ENCODE data around the gene PALLD. TPM values are rescaled to one million over a fixed set of nuclear protein-coding genes. Genes with fewer than 3 reads are reported as not detected.
"Not testable (repeated sequence)": the region's sequence is repeated elsewhere in the genome, so short reads cannot be mapped to it uniquely, and the experiment has no call there.

The PALLD gene
- total RNA-seq, 3 donors from 2014 or later: 112 to 663 (median 150) TPM

- DNase-seq (no peak), ATAC-seq (no peak)
- TF ChIP-seq, protein P1, sequence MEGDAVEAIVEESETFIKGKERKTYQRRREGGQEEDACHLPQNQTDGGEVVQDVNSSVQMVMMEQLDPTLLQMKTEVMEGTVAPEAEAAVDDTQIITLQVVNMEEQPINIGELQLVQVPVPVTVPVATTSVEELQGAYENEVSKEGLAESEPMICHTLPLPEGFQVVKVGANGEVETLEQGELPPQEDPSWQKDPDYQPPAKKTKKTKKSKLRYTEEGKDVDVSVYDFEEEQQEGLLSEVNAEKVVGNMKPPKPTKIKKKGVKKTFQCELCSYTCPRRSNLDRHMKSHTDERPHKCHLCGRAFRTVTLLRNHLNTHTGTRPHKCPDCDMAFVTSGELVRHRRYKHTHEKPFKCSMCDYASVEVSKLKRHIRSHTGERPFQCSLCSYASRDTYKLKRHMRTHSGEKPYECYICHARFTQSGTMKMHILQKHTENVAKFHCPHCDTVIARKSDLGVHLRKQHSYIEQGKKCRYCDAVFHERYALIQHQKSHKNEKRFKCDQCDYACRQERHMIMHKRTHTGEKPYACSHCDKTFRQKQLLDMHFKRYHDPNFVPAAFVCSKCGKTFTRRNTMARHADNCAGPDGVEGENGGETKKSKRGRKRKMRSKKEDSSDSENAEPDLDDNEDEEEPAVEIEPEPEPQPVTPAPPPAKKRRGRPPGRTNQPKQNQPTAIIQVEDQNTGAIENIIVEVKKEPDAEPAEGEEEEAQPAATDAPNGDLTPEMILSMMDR (IDR thresholded peaks at IDR 0.05): no peak
- Histone ChIP-seq H3K4me3 (no peak overlapping the region), H3K4me1 (ENCODE audit: low read depth) (no peaks in the 10 kb centered on the region), H3K9me3 (no peaks in the 10 kb centered on the region), H3K36me3 (ENCODE audit: low read depth) (no peaks in the 10 kb centered on the region)
- intact Hi-C loops (cut with DNase I, micrococcal nuclease): no loop called here
Measured at GRCh38 chr4:168804146-168804545, 307.3 kb downstream of the PALLD start.

GRCh38 chr4:168805341-168805740, 308.5 kb downstream of the PALLD start:
- DNase-seq (no peak), ATAC-seq (no peak)
- Histone ChIP-seq H3K4me1 (ENCODE audit: low read depth) (no peaks in the 10 kb centered on the region), H3K36me3 (ENCODE audit: low read depth) (no peaks in the 10 kb centered on the region), H3K4me3 (no peak overlapping the region), H3K9me3 (no peaks in the 10 kb centered on the region)
- TF ChIP-seq, protein P1 (IDR thresholded peaks at IDR 0.05): no peak
- intact Hi-C loops (cut with DNase I, micrococcal nuclease): no loop called here

GRCh38 chr4:168806247-168806646, 309.4 kb downstream of the PALLD start:
- H3K36me3 ChIP-seq (ENCODE audit: low read depth); H3K9me3 ChIP-seq; H3K4me1 ChIP-seq (ENCODE audit: low read depth); ATAC-seq; intact Hi-C loops (cut with DNase I, micrococcal nuclease); DNase-seq; H3K4me3 ChIP-seq: not testable (repeated sequence)

DNA sequence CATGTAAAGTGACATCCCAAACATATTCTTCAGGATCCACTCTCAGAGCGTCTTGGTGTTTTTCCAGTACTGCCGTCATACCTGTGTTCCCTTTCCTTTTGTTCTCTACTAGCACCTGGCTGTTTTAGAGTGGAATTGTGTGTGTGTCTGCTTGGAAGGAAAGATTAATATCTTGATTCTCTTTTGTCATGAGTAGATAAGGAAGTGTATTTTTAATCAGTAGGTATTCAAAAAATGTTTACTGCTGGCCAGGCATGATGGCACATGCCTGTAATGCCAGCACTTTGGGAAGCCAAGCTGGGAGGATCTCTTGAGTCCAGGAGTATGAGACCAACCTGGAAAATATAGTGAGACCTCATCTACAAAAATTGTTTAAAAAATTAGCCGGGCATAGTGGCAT, 314.4 kb downstream of the PALLD start:
- no peak overlapping the region for H3K4me3 ChIP-seq
- no peaks in the 10 kb centered on the region for H3K9me3 ChIP-seq
- no peaks in the 10 kb centered on the region for H3K4me1 ChIP-seq (ENCODE audit: low read depth)
- DNase-seq: no peak
- H3K36me3 ChIP-seq (ENCODE audit: low read depth): no peaks in the 10 kb centered on the region
- ATAC-seq: no peak
- TF ChIP-seq, protein P1 (IDR thresholded peaks at IDR 0.05): no peak
- intact Hi-C loops (cut with DNase I, micrococcal nuclease): loop anchor here in 1 of 2 donors (10.0 kb wide), 1 partner anchor 96 kb away; no protein-coding TSS in a partner anchor

DNA sequence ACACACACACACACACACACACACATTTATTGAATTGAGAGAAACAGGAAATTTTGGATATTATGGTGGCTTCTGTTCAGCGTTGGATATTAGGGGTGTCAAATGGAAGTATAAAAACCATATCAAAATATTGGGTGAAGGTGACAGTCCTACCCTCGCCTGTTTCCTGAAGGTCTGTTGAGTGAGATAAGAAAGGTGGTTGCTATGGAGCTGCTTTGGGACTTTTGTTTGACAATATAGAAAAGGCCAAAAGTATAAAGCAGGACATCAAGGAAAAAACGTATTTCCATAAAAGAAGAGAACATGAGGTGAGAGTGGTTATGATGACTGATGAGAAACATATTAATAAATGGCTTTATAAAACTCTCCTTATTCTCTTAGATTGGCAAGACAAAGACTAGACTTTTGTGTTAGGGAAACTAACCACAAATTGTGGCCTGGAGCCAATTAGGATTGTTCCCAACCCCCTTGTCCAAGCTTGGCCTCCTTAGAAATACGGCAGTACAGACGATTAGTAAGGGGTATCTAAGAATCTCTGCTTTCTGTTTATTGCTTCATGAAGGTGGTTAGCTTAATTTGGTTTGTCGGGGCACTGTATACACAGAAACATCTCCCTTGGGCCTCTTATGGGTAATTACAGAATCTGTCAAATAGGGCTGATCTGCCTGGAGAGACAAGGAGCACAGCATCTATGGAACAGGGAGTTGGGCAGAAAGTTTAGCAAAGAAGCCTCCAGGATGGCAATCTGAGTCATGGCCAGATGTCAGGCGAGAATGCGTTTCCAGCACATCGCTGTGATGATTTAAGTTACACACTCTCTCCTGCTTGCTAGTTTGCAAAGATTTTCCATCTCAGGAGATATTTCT, 315.2 kb downstream of the PALLD start:
- TF ChIP-seq, protein P1 (IDR thresholded peaks at IDR 0.05): no peak
- DNase-seq: no peak
- intact Hi-C loops (cut with DNase I, micrococcal nuclease): loop anchor here in 1 of 2 donors (10.0 kb wide), 1 partner anchor 97 kb away; no protein-coding TSS in a partner anchor
- ATAC-seq: no peak
- Histone ChIP-seq H3K36me3 (ENCODE audit: low read depth) (no peaks in the 10 kb centered on the region), H3K4me3 (no peak overlapping the region), H3K4me1 (ENCODE audit: low read depth) (no peaks in the 10 kb centered on the region), H3K9me3 (no peaks in the 10 kb centered on the region)

GRCh38 chr4:168812806-168813205, 316.0 kb downstream of the PALLD start:
- no peak for ATAC-seq
- Histone ChIP-seq H3K4me3 (no peak overlapping the region), H3K36me3 (ENCODE audit: low read depth) (no peaks in the 10 kb centered on the region), H3K4me1 (ENCODE audit: low read depth) (peaks cover 6% of the 10 kb centered on the region), H3K9me3 (no peaks in the 10 kb centered on the region)
- TF ChIP-seq, protein P1 (IDR thresholded peaks at IDR 0.05): no peak
- no peak for DNase-seq
- intact Hi-C loops (cut with DNase I, micrococcal nuclease): loop anchor here in 1 of 2 donors (10.0 kb wide), 1 partner anchor 98 kb away; no protein-coding TSS in a partner anchor

All from mucosa of descending colon (tissue), 3 donors.